Stimulated activated CD4-positive, alpha-beta T cell treated with anti-CD3 and anti-CD28 coated beads, Interleukin-15, amount 100 ng/mL, for 1 hour (primary cell): ENCODE results near the gene SMARCD3.

Source experiments
- DNase-seq, 2 donors: peaks; one replicate each; pipeline ENCODE4 v3.0.0-alpha.2; 2020; ENCODE audit warnings: low read depth in 1 of 2, low spot score in 1 of 2

SMARCD3 gene

GRCh38 chr7:151248346-151249033 lies at the start of gene SMARCD3:
Gene SMARCD3 (minus strand): TSS chr7:151248694. CDS start chr7:151248562, 132 bp downstream.
- no peak for DNase-seq

DNA sequence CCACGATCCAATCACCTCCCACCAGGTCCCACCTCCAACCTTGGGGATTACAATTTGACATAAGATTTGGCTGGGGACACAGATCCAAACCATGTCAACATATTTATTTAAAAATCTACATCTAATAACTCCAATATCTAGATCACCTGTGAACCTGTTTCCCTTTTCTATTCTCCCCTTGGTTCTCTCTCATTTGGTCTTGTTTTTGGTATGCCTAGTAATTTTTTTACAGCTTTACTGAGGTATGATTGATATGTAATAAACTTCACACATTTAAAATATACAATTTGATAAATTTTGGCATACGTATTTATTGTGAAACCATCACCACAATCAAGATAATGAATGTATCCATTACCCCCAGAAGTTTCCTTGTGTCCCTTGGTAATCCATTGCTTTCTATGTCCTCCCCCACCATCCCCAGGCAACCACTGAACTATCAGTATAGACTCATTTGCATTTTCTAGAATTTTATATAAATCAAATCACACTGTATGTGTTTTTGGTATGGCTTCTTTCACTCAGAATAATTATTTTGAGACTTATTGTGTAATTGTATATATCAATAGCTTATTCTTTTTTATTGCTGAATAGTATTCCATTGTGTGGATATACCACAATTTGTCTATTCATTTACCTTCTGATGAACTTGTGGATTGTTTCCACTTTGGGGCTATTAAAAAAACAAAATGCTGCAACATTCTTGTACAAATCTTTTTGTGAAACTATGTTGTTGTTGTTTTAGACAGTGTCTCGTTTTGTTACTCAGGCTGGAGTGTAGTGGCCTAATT lies 47.9 kb upstream of the SMARCD3 start:
- DNase-seq, result no peak

GRCh38 chr7:151292850-151293249 lies 44.4 kb upstream of the SMARCD3 start:
- no peak for DNase-seq

DNA sequence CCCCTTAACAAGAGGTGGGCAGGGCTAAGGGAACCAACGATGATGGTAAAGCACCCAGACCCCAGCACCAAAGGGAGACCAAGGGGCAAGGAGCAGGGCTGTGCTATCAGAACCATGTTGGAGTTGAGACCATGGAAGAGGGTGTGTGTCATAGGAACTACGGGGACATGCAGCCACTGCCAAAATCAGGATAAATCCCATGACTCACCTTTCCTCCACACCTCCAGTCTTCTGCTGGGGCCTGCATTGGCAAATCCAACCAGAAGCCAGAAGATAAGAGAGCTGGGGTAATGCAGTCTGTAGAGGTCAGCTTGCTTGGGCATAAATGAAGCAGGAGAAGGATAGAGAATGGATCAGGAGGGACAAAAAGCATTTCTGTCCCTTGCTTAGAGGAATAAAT lies 42.7 kb upstream of the SMARCD3 start:
- no peak for DNase-seq

DNA sequence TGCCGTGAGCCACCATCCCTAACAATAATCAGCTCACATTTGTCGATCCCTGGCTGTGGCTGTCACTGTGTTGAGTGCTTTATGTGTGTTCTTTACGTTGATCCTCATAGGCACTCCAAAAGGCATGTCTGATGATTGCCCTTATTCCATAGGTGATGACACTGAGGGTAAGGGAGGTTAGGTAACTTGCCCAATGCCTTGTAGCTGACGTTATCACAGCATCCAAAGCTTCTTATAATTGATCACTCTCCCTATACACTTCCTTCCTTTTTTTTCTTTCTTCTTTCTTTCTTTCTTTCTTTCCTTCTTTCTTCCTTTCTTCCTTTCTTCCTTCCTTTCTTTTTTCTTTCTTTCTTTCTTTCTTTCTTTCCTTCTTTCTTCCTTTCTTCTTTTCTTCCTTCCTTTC lies 41.9 kb upstream of the SMARCD3 start:
- DNase-seq, result no peak

- no peak for DNase-seq
These were observed 41.4 kb upstream of the SMARCD3 start for GRCh38 chr7:151289891-151290290.

DNA sequence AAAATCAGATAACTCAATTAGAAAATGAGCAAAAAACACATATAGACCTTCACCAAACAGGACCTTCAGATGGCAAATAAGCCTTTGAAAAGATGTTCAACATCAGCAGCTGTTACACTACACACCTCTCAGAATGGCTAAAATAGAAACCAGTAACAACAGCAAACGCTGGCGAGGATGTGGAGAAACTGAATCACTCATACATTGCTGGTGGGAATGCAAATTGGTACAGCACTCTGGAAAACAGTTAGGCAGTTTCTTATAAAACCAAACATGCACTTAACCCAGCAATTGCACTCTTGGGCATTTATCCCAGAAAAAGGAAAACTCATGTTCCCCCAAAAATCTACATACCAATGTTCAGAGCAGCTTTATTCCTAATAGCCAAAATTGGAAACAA lies 37.7 kb upstream of the SMARCD3 start:
- DNase-seq, result no peak

GRCh38 chr7:151283302-151283701 lies 34.8 kb upstream of the SMARCD3 start:
- no peak for DNase-seq

DNA sequence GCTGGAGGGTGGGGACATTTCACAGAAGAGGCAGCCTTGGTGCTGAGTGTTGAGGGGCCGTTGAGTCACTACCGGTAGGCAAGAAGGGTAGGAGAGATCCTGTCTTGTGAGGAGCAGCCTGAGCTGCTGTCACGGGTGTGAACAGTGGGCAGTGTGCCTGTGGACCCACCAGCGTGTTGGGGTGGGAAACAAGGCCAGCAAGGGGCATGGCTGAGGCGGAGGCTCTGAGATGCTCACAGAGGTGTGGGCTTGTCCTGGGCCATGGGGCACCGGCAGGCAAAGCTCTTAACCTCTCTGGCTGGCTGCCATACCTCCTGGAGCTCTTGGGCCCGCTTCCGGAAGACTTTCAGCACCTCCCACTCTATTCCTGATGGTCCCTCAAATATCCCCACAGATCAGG lies 33.6 kb upstream of the SMARCD3 start:
- no peak for DNase-seq

DNA sequence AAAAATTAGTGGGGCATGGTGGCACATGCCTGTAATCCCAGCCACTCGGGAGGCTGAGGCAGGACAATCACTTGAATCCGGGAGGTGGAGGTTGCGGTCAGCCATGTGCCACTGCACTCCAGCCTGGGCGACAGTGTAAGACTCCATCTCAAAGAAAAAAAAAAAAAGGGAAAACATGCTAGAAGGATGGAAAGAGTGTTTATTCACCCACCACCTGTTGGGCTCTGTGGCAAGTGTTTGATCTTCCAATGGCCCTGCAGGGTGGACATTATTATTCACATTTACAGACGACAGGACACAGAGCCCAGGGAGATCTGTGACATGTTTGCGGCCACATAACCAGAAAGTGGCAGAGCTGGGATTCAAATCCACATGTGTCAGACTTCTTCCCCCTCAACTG lies 33.2 kb upstream of the SMARCD3 start:
- DNase-seq, result no peak

DNA sequence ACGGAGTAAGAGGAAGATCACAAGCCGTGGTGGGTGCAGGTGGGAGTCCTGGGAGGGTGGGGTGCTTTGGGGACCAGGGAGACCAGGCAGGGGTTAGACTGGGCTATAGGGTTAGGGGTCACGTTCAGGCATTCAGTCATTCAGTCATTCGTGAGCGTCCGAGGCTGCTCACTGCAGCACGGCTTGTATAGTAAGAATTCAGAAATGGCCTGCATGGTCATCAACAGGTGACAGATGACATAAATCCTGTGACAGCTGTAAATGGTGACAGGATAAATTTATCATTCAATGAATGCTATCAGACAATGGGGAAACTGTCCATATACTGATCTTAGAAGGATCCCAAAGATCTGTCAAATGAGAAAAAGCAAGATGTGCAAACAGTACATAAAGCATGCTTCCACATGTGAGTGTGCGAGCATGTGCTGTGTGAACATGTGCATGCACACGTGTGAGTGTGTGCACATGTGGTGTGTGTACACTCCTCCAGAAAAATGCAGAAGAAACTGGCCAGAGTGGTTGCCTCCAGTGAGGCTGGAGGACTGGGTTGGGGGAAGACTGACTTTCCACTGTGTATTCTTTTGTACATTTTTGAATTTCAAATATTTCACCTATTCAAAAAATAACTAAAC lies 32.0 kb upstream of the SMARCD3 start:
- no peak for DNase-seq

GRCh38 chr7:151279868-151280267 lies 31.4 kb upstream of the SMARCD3 start:
- DNase-seq, result no peak

GRCh38 chr7:151278949-151279348 lies 30.5 kb upstream of the SMARCD3 start:
- no peak for DNase-seq

DNA sequence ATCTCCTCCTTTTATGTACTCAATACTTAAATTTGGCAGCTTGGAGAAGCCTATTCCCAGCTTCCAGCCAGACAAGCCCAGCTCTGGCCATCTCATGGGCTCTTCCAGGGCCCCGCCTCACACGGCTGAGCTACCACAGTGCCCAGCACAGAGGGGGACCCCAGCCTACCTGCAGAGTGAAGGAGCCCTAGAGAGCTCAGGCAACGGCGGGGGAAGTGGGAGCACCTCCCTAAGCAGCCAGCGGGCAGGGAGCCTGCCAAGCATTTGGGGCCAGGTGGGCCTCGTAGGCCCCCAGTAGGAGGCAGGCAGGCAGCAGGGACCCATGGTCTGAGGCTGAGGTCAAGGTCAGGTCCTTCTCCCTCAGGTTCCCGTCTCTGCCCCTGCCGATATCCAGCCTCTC lies 29.1 kb upstream of the SMARCD3 start:
- no peak for DNase-seq

- DNase-seq, result peak; percentile 14 to 53
These were observed 28.4 kb upstream of the SMARCD3 start for GRCh38 chr7:151276666-151277590.

- no peak for DNase-seq
These were observed 27.5 kb upstream of the SMARCD3 start for GRCh38 chr7:151275813-151276577.

- no peak for DNase-seq
These were observed 26.7 kb upstream of the SMARCD3 start for GRCh38 chr7:151274936-151275812.

GRCh38 chr7:151274396-151274795 lies 25.9 kb upstream of the SMARCD3 start:
- no peak for DNase-seq

- no peak for DNase-seq
These were observed 25.3 kb upstream of the SMARCD3 start for GRCh38 chr7:151273651-151274390.
